Breast epithelium (tissue), 3 donors: Measurements from ENCODE around the gene RAP2B.

ENCODE experiments used
- CTCF ChIP-seq, 3 donors: fragments of 450-650 bp; IDR thresholded peaks; one replicate each; pipeline ENCODE4 v1.5.1; 2016 to 2017; ENCODE audit warnings: antibody characterized with exemption in 3 of 3, mild to moderate bottlenecking in 3 of 3, moderate library complexity in 3 of 3
- POLR2AphosphoS5 ChIP-seq, 3 donors: sonication (generic); formaldehyde crosslinking; IDR thresholded peaks; one replicate each; pipeline ENCODE4 v1.6.1; 2017; ENCODE audit warnings: antibody characterized with exemption in 3 of 3

GRCh38 chr3:153158189-153158588 lies 3.8 kb upstream of the RAP2B start:
- no peak for TF ChIP-seq CTCF (IDR thresholded peaks at IDR 0.05)
- TF ChIP-seq POLR2AphosphoS5 (IDR thresholded peaks at IDR 0.05): no peak
